Panc1 (cell line): Measurements from ENCODE around the gene LGALSL. TPM values are rescaled to one million over a fixed set of nuclear protein-coding genes. Genes with fewer than 3 reads are reported as not detected.
"Not testable (repeated sequence)": the region's sequence is repeated elsewhere in the genome, so short reads cannot be mapped to it uniquely, and the experiment has no call there.

Experiments
- ATAC-seq: fragments of 200-7000 bp; cut with Tn5 transposase; 2 replicates; pipeline ENCODE4 v1.9.1; 2020; ENCODE audit warnings: mild to moderate bottlenecking, moderate library complexity
- BruUV-seq: library from RNA; stranded (reverse); fragments of 400-500 nt; replicated peaks from 2 replicates; lab custom pipeline; 2021; lab: Mats Ljungman, UMichigan
- CTCF ChIA-PET: fragments of 300-600 bp; sonication (Branson Sonifier 250); formaldehyde crosslinking; loops from one replicate; lab custom pipeline; 2022; ENCODE audit warnings: antibody characterized with exemption; lab: Charles Lee
- POLR2A ChIA-PET: fragments of 300-600 bp; sonication (Branson Sonifier 250); formaldehyde crosslinking; loops from one replicate; lab custom pipeline; 2022; ENCODE audit warnings: antibody characterized with exemption; lab: Charles Lee
- DNase-seq: peaks from one replicate; pipeline ENCODE4 v3.0.0-alpha.2; 2010; ENCODE audit warnings: low read depth, low spot score
- H3K27ac ChIP-seq: 2 replicates; pipeline ENCODE4 v1.5.1; 2011; ENCODE audit warnings: mild to moderate bottlenecking, low read length, inconsistent platforms
- H3K27me3 ChIP-seq: fragments of 200-500 bp; sonication (Bioruptor generic); 2 replicates; pipeline ENCODE4 v1.6.0; 2014; ENCODE audit warnings: low read length, inconsistent platforms; ENCODE audit not compliant: control insufficient read depth, insufficient read depth
- H3K36me3 ChIP-seq: fragments of 200-500 bp; sonication (Bioruptor generic); 2 replicates; pipeline ENCODE4 v1.5.1; 2014; ENCODE audit warnings: inconsistent platforms, mild to moderate bottlenecking, low read length, moderate library complexity; ENCODE audit not compliant: control insufficient read depth, insufficient read depth
- H3K4me1 ChIP-seq: 2 replicates; pipeline ENCODE4 v1.5.1; 2011; ENCODE audit warnings: inconsistent platforms, mild to moderate bottlenecking, low read length, moderate library complexity; ENCODE audit not compliant: control insufficient read depth, insufficient read depth
- H3K4me3 ChIP-seq, 2 experiments: 2 replicates each; pipeline ENCODE4 v1.5.1; 2011 to 2012; ENCODE audit warnings: low read depth in 2 of 2, low read length in 2 of 2, mild to moderate bottlenecking in 2 of 2, inconsistent platforms in 1 of 2, moderate library complexity in 1 of 2
- H3K9me3 ChIP-seq: fragments of 200-500 bp; sonication (Bioruptor generic); 2 replicates; pipeline ENCODE4 v1.5.1; 2014; ENCODE audit warnings: low read depth, mild to moderate bottlenecking, inconsistent platforms, low read length, moderate library complexity; ENCODE audit not compliant: control insufficient read depth, insufficient read depth
- POLR2AphosphoS5 ChIP-seq: IDR thresholded peaks from 2 replicates; pipeline ENCODE4 v1.6.1; 2012; ENCODE audit warnings: mild to moderate bottlenecking, low read depth, low read length, moderate library complexity
- SIN3A ChIP-seq: IDR thresholded peaks from 2 replicates; pipeline ENCODE4 v1.6.1; 2012; ENCODE audit warnings: low read depth, mild to moderate bottlenecking, low read length, moderate library complexity, borderline replicate concordance; ENCODE audit not compliant: insufficient read depth
- TCF7L2 ChIP-seq: IDR thresholded peaks from 2 replicates; pipeline ENCODE4 v1.6.1; 2011; ENCODE audit warnings: mild to moderate bottlenecking, low read depth, low read length, inconsistent platforms
- in situ Hi-C: cut with HindIII; loops from 2 replicates; pipeline ENCODE4 v1.10.0; 2016; ENCODE audit warnings: low sequenced_read_pairs, low pct_unique_long_range_greater_than_20kb
- intact Hi-C: fragments of 100-400 bp; cut with micrococcal nuclease; formaldehyde crosslinking; loops from one replicate; pipeline ENCODE4 v1.10.0; 2022; ENCODE audit not compliant: unreplicated experiment
- total RNA-seq: library from RNA; stranded (reverse); gene quantifications from one replicate; pipeline ENCODE4 v1.2.1, GENCODE V29; 2021; ENCODE audit not compliant: unreplicated experiment
- TF ChIP-seq, protein P1 (sequence below): fragments of 450-650 bp; IDR thresholded peaks from 2 replicates; pipeline ENCODE4 v1.5.1; 2017; ENCODE audit warnings: mild to moderate bottlenecking
- TF ChIP-seq, protein P2 (sequence below), 2 experiments: IDR thresholded peaks; 2 replicates each; pipeline ENCODE4 v1.6.1; 2011 to 2012; ENCODE audit warnings: low read depth in 2 of 2, control low read depth in 1 of 2, low read length in 1 of 2, mild to moderate bottlenecking in 1 of 2, moderate library complexity in 1 of 2; ENCODE audit not compliant: insufficient read depth in 1 of 2

Gene LGALSL
- total RNA-seq, 1 experiment from 2014 or later: 5.3 TPM

GRCh38 chr2:64442277-64442676, 11.7 kb upstream of the LGALSL start:
- intact Hi-C loops: no loop called here
- no peaks in the 10 kb centered on the region for H3K9me3 ChIP-seq
- H3K27me3 ChIP-seq: peaks cover 12% of the 10 kb centered on the region
- no peaks in the 10 kb centered on the region for H3K36me3 ChIP-seq
- no peak overlapping the region for H3K4me3 ChIP-seq
- ChIA-PET POLR2A (no interaction called here), CTCF (no interaction called here)
- no TSS peak for BruUV-seq
- H3K4me1 ChIP-seq: no peaks in the 10 kb centered on the region
- no peak overlapping the region for H3K27ac ChIP-seq
- no peak for DNase-seq
- TF ChIP-seq TCF7L2 (no peak), POLR2AphosphoS5 (no peak), SIN3A (no peak)
- TF ChIP-seq, protein P1, sequence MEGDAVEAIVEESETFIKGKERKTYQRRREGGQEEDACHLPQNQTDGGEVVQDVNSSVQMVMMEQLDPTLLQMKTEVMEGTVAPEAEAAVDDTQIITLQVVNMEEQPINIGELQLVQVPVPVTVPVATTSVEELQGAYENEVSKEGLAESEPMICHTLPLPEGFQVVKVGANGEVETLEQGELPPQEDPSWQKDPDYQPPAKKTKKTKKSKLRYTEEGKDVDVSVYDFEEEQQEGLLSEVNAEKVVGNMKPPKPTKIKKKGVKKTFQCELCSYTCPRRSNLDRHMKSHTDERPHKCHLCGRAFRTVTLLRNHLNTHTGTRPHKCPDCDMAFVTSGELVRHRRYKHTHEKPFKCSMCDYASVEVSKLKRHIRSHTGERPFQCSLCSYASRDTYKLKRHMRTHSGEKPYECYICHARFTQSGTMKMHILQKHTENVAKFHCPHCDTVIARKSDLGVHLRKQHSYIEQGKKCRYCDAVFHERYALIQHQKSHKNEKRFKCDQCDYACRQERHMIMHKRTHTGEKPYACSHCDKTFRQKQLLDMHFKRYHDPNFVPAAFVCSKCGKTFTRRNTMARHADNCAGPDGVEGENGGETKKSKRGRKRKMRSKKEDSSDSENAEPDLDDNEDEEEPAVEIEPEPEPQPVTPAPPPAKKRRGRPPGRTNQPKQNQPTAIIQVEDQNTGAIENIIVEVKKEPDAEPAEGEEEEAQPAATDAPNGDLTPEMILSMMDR: no peak
- TF ChIP-seq, protein P2, sequence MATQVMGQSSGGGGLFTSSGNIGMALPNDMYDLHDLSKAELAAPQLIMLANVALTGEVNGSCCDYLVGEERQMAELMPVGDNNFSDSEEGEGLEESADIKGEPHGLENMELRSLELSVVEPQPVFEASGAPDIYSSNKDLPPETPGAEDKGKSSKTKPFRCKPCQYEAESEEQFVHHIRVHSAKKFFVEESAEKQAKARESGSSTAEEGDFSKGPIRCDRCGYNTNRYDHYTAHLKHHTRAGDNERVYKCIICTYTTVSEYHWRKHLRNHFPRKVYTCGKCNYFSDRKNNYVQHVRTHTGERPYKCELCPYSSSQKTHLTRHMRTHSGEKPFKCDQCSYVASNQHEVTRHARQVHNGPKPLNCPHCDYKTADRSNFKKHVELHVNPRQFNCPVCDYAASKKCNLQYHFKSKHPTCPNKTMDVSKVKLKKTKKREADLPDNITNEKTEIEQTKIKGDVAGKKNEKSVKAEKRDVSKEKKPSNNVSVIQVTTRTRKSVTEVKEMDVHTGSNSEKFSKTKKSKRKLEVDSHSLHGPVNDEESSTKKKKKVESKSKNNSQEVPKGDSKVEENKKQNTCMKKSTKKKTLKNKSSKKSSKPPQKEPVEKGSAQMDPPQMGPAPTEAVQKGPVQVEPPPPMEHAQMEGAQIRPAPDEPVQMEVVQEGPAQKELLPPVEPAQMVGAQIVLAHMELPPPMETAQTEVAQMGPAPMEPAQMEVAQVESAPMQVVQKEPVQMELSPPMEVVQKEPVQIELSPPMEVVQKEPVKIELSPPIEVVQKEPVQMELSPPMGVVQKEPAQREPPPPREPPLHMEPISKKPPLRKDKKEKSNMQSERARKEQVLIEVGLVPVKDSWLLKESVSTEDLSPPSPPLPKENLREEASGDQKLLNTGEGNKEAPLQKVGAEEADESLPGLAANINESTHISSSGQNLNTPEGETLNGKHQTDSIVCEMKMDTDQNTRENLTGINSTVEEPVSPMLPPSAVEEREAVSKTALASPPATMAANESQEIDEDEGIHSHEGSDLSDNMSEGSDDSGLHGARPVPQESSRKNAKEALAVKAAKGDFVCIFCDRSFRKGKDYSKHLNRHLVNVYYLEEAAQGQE (IDR thresholded peaks at IDR 0.05; ENCODE audit: insufficient read depth in 1 of 2, low read depth in 2 of 2, low read length in 1 of 2): no peak
- no peak for ATAC-seq
- in situ Hi-C loops: no loop called here

DNA sequence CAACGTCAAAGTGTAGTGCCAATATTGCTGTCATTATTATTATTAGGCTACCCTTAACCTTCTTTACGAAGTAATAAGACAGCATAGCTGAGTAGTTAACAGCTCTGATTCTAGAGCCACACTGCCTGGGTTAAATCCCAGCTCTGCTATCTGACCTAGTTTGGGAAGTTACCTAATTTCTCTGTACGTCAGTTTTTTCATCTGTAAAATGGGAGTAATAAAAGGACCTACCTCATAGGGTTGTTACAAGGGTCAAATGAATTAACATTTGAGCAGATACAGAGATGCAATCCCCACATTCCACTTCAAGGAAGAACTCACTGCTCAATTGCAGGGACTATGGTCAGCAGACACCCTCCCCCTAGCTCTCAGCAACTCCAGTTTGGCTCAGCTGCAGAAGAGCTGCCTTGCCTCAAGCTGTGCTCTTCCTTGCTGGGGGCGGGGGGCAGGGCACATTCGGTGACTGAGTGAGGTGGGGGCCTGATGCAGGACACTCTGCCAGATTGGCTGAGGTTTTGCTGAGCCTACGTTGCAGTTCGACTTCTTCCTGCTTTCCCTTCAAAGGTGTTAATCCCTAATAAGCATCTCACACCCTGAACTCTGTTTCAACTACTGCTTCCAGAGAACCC, 11.0 kb upstream of the LGALSL start:
- ChIA-PET CTCF (no interaction called here), POLR2A (no interaction called here)
- peaks cover 12% of the 10 kb centered on the region for H3K27me3 ChIP-seq
- no peaks in the 10 kb centered on the region for H3K36me3 ChIP-seq
- H3K4me3 ChIP-seq: no peak overlapping the region
- intact Hi-C loops (loop anchor here (1.0 kb wide), 1 partner anchor 10 kb away; no protein-coding TSS in a partner anchor), in situ Hi-C loops (no loop called here)
- no peaks in the 10 kb centered on the region for H3K9me3 ChIP-seq
- TF ChIP-seq SIN3A (no peak), TCF7L2 (no peak), POLR2AphosphoS5 (no peak)
- TF ChIP-seq, protein P1: no peak
- TF ChIP-seq, protein P2 (IDR thresholded peaks at IDR 0.05; ENCODE audit: insufficient read depth in 1 of 2, low read depth in 2 of 2, low read length in 1 of 2): no peak
- ATAC-seq (no peak), DNase-seq (no peak)
- H3K27ac ChIP-seq: no peak overlapping the region
- no TSS peak for BruUV-seq
- no peaks in the 10 kb centered on the region for H3K4me1 ChIP-seq

GRCh38 chr2:64445970-64446369, 8.0 kb upstream of the LGALSL start:
- H3K4me3 ChIP-seq, DNase-seq, H3K9me3 ChIP-seq, BruUV-seq, H3K27me3 ChIP-seq, ATAC-seq, CTCF ChIA-PET, POLR2A ChIA-PET, H3K4me1 ChIP-seq, H3K36me3 ChIP-seq, in situ Hi-C loops, intact Hi-C loops, H3K27ac ChIP-seq: not testable (repeated sequence)
